ENCODE measurements around the gene TWIST1.

DNA sequence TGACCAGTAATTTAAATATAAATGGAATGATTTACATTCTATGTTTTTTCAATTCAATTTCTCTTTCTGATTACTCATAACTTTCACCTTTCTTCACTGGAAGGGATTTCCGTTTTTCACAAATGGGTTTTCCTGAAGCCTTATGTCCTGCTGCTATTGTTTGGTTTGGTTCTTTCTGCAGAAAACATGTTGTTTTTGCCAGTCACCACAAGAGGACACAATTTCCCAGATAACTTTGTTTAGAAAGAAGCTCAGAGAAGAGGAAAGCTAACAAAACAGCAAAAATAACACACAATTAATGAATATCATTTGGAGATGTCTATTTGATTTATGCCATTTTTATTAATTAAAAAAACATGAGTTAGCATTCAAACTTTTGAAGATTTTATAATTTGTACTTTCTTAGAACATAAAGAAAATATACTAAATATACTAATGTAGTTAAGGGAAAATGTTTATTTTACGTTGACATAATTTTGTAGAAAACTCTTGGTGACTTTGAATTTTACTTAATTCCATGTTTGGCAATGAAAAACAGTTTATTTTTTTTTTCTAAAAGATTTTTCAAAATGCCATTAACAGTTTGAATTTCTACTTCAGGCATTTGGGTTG, 4.6 kb upstream of the TWIST1 start:
- TF ChIP-seq EZH2 (IDR thresholded peaks at IDR 0.05) (no peak), POLR2AphosphoS5 (IDR thresholded peaks at IDR 0.05; ENCODE audit: borderline replicate concordance, low read depth, low read length) (no peak), FOXP2 (optimal IDR thresholded peaks at IDR 0.05; ENCODE audit: control extremely low read depth, extremely low read length, insufficient read depth) (peak; percentile 40)

Measured in SK-N-MC (cell line).